GM23248 (cell line): ENCODE results near the gene NKG7.
"Not testable (repeated sequence)": the region's sequence is repeated elsewhere in the genome, so short reads cannot be mapped to it uniquely, and the experiment has no call there.

ENCODE experiments used
- EZH2 ChIP-seq: fragments of 200-600 bp; sonication (generic); IDR thresholded peaks from 2 replicates; pipeline ENCODE4 v1.6.1; 2018; ENCODE audit warnings: antibody characterized with exemption, mild to moderate bottlenecking; ENCODE audit not compliant: insufficient read depth, poor library complexity, severe bottlenecking
- EZH2phosphoT487 ChIP-seq: fragments of 200-600 bp; sonication (generic); IDR thresholded peaks from 2 replicates; pipeline ENCODE4 v1.6.1; 2018; ENCODE audit warnings: antibody characterized with exemption, moderate library complexity, mild to moderate bottlenecking, low read depth; ENCODE audit not compliant: insufficient read depth

DNA sequence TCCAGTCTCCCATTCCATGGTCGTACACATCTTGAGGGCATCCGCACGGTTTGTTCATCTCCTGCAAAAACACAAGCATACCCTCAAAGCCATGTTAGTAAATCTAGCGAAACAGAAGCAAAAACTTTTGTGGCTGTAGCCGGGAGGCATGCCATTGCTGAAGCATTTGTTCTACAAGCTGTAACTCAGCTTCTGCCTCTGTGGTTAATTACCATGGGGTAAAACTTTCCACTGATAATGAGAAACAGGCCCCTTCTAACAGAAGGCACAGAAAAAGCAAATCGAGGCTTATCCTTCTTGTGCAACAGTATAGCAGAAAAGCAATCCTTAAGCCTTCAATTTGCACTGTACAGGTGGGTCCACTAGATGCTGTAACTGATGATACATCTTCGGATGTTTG, 27.5 kb upstream of the NKG7 start:
- not testable (repeated sequence) for TF ChIP-seq EZH2, EZH2phosphoT487
